WI38 (cell line): Measurements from ENCODE around the gene ZNF576.

Experiments used
- H3K4me3 ChIP-seq: 2 replicates; pipeline ENCODE4 v1.5.1; 2011; ENCODE audit warnings: low read depth, mild to moderate bottlenecking, control low read depth, low read length
- TF ChIP-seq, protein P1 (sequence below): IDR thresholded peaks from 2 replicates; pipeline ENCODE4 v1.5.1; 2012; ENCODE audit warnings: low read depth, mild to moderate bottlenecking, control low read depth, low read length

The ZNF576 gene

DNA sequence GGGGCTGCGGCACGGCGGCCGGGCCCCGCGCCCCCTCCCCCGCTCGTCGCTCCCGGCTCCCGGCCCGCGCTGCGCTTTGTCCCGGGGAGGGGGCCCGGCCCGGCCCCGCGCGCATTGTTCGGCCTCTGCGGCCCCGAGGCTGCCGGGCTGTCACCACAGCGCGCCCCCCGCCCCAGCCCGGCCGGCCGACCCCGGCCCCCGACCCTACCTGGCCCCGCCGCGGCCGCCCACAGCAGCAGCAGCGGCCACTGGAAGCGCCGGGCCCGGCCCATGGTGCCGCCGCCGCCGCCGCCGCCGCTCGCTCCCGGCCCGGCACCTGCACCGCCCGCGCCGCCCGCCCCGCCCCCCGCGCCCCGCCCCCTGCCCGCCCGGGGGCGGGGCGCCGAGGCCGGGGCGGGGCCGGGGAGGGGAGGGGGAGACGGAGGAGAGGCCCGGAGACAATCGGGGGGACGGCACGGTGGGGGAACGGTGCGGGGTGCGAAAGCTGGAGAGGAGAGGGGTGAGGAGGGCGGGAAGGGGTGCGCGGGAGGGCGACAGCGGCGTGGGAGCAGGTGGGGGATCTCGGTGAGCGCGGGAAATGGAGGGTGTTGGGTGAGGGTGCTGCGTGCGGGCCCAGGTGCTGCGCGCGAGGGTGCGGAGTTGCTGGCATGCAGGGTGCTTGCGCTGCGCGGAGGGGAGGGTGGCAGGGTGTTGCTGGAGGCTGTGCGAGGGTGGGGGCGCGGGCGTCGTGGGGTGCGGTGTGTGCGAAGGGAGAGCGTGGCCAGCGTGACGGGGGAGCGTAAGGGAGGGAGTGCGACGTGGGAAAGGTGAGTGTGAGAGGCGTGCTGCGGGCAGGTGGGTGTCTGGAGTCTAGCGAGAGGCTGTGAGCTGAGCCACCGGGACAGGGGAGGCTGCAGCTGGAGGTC is 43.4 kb downstream of the ZNF576 start, which contains the start of gene CADM4:
Gene CADM4, minus strand, starts transcription at position 332 of the 905 bp plus-strand sequence. Its CDS starts 60 bp downstream, at position 272.
- TF ChIP-seq, protein P1, sequence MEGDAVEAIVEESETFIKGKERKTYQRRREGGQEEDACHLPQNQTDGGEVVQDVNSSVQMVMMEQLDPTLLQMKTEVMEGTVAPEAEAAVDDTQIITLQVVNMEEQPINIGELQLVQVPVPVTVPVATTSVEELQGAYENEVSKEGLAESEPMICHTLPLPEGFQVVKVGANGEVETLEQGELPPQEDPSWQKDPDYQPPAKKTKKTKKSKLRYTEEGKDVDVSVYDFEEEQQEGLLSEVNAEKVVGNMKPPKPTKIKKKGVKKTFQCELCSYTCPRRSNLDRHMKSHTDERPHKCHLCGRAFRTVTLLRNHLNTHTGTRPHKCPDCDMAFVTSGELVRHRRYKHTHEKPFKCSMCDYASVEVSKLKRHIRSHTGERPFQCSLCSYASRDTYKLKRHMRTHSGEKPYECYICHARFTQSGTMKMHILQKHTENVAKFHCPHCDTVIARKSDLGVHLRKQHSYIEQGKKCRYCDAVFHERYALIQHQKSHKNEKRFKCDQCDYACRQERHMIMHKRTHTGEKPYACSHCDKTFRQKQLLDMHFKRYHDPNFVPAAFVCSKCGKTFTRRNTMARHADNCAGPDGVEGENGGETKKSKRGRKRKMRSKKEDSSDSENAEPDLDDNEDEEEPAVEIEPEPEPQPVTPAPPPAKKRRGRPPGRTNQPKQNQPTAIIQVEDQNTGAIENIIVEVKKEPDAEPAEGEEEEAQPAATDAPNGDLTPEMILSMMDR, result no peak
- peak within 1 kb of the TSS; percentile 55 for H3K4me3 ChIP-seq

DNA sequence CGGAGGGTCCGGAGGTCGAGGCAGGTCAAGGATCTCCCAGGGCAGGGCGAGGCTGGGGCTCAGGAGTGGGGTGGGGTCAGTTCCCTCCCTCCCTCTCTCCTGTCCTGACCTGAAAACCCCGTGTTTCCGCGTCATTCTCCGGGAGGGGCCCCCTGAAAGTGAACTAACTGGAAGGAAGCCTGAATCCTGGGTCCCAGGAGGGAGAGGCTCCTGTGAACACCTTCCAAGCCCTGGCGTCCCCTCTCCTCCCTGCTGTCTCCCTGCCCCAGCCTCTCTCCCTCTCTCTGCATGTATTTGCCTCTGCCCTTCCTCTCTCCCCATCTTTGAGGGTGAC is 44.0 kb downstream of the ZNF576 start:
- H3K4me3 ChIP-seq, result no peak overlapping the region
- TF ChIP-seq, protein P1, result no peak

DNA sequence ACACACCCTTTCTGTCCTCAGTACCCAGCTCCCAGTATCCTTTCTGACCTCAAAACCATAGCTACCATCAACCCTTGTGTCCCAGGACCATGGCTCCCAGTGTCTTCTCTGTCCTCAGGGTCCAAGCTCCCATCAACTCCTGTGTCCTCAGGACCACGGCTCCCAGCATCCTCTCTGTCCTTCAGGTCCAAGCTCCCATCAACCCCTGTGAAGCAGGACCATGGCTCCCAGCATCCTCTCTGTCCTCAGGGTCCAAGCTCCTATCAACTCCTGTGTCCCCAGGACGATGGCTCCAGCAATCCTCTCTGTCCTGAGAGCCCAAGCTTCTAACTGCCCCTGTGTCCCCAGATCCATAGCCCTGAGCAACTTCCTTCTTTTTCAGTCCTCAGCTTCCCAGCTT is 44.9 kb downstream of the ZNF576 start:
- H3K4me3 ChIP-seq, result no peak overlapping the region
- TF ChIP-seq, protein P1, result no peak

DNA sequence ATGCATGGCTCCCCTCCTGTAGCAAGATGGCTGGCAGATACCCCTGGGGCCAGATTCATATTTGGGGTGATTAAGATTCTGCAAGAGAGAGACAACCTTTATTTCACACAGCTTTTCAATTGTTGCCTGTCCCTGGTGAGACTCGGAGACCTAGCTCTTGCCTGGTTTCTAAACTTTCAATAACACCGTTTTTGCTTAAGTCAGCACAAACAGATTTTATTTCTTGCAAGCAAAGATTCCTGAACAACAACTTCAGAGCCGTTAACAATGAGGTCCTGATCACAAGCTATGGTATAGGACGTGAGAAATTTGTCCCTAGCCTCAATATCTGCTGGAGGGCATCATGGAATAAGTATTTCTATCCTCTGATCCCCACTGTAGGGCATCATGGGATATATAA is 46.1 kb downstream of the ZNF576 start:
- no peak overlapping the region for H3K4me3 ChIP-seq
- TF ChIP-seq, protein P1, result no peak

DNA sequence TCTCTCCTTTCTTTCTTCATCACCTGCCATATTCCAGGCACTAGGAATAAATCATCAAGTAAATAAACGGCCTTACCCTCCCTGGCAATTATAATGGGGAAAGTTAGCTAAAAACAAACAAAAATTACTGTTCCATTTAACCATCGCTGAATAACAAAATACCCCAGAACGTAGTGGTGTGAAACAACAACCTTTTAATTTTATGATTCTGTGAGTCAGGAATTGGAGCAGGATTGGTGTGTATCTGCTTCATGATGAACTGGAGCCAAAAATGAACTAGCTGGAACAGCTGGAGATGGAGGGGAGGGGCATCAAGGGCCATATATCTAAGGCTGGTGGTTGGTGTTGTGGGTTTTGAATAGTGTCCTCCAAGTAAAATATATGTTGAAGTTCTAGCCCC is 46.9 kb downstream of the ZNF576 start:
- H3K4me3 ChIP-seq, result no peak overlapping the region
- TF ChIP-seq, protein P1, result no peak

DNA sequence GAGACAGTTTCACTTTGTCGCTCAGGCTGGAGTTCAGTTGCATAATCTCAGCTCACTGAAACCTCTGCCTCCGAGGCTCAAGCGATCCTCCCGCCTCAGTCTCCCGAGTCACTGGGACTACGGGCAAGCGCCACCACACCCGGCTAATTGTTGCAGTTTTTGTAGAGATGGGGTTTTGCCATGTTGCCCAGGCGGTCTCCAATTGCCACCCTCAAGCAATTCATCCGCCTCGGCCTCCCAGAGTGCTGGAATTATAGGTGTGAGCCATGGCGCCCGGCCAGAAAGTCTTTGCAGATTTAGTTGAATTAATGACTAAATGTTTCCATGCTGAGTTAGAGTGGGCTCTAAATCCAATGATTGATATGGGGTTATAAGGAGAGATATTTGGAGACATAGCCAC is 47.8 kb downstream of the ZNF576 start:
- TF ChIP-seq, protein P1, result no peak
- no peak overlapping the region for H3K4me3 ChIP-seq

DNA sequence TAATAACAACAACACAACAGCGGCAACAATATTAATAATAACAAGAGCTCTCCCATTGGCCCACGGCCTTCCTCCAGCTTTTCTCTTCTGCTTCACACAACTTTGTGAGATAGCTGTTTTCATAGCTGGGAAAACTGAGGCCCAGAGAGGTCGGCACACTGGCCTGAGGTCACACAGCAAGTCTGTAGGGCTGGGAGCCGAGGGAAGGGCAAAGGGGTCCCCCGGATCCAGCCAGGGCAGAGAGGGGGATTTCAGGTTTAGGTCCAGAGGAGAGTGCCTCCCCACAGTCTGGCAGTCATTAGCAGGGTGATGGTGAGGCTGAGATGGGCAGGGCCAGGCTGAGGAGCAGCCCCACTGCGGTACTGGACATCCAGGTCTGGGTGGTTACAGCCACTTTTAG is 52.2 kb downstream of the ZNF576 start:
- no peak overlapping the region for H3K4me3 ChIP-seq
- TF ChIP-seq, protein P1, result no peak
